ENCODE results near the gene BCS1L. TPM values are rescaled to one million over a fixed set of nuclear protein-coding genes. Genes with fewer than 3 reads are reported as not detected.

Gene BCS1L
- total RNA-seq, 1 experiment from 2014 or later = 39.1 TPM

GRCh38 chr2:218680061-218680460 is 20.6 kb downstream of the BCS1L start:
- Histone ChIP-seq H3K18ac (ENCODE audit: insufficient read length, low read depth, low read length) (no peak overlapping the region), H2BK15ac (ENCODE audit: low read depth, low read length) (no peak overlapping the region), H3K4ac (ENCODE audit: low read depth, low read length) (no peak overlapping the region), H3T11ph (ENCODE audit: low read length) (no peak overlapping the region), H3K4me1 (ENCODE audit: insufficient read depth, low read length) (no peaks in the 10 kb centered on the region), H3K27ac (ENCODE audit: insufficient read length, low read depth, low read length) (no peak overlapping the region), H2BK5ac (ENCODE audit: insufficient read length, low read length) (no peak overlapping the region), H3K79me1 (ENCODE audit: insufficient read depth, low read depth, low read length, poor library complexity, severe bottlenecking) (no peaks in the 10 kb centered on the region), H3K9ac (ENCODE audit: extremely low read depth, insufficient read length, low read length) (no peak overlapping the region), H4K8ac (replicated peaks; ENCODE audit: insufficient read length, low read depth, low read length) (no peak overlapping the region), H3K14ac (ENCODE audit: insufficient read depth, low read length) (no peak overlapping the region), H3K4me2 (ENCODE audit: insufficient read depth, insufficient read length, low read length) (no peak overlapping the region), H3K23me2 (ENCODE audit: insufficient read length, low read depth, low read length, poor library complexity, severe bottlenecking) (no peaks in the 10 kb centered on the region), H4K20me1 (ENCODE audit: control insufficient read depth, insufficient read depth, insufficient read length) (no peaks in the 10 kb centered on the region), H3K23ac (ENCODE audit: insufficient read length, low read depth, low read length) (no peak overlapping the region), H2BK20ac (ENCODE audit: low read depth, low read length, poor library complexity, severe bottlenecking) (no peak overlapping the region), H4K91ac (ENCODE audit: insufficient read length, low read depth, low read length) (no peak overlapping the region), H2BK120ac (ENCODE audit: low read depth, low read length, poor library complexity, severe bottlenecking) (no peak overlapping the region), H2BK12ac (ENCODE audit: insufficient read length, low read depth, low read length) (no peak overlapping the region), H3K27me3 (ENCODE audit: insufficient read depth, low read length) (no peaks in the 10 kb centered on the region), H4K5ac (ENCODE audit: insufficient read length, low read depth, low read length) (no peak overlapping the region), H3K9me3 (ENCODE audit: control insufficient read depth, low read depth, low read length) (no peaks in the 10 kb centered on the region), H3K56ac (ENCODE audit: insufficient read length, low read depth, low read length) (no peak overlapping the region), H3K79me2 (ENCODE audit: insufficient read depth, low read length) (no peaks in the 10 kb centered on the region), H2AK5ac (ENCODE audit: insufficient read length, low read length) (no peak overlapping the region), H2AFZ (ENCODE audit: low read length) (no peak overlapping the region)
- no peaks in the 10 kb centered on the region for H3K27me3 Mint-ChIP-seq (ENCODE audit: low read depth)
- H3K4me3 Mint-ChIP-seq = no peak overlapping the region
- DNase-seq = no peak
- no peaks in the 10 kb centered on the region for H3K4me1 Mint-ChIP-seq
- peaks cover 6 to 48% (median 27%) of the 10 kb centered on the region in 3 experiments; a peak in 6 of 7 replicates for H3K36me3 Mint-ChIP-seq (ENCODE audit: insufficient read depth in 1 of 3, low read depth in 3 of 3)
- TF ChIP-seq CTCF (conservative IDR thresholded peaks at IDR 0.05) = no peak
- no peak overlapping the region for H3K27ac Mint-ChIP-seq
- WGBS (ENCODE audit: extremely low coverage, insufficient read length, low lambda C conversion rate) = no CpG with 5 or more reads among the region's 3 CpGs
- no peaks in the 10 kb centered on the region for H3K9me3 Mint-ChIP-seq
